Measurements from ENCODE around the gene MFAP4.

The MFAP4 gene

DNA sequence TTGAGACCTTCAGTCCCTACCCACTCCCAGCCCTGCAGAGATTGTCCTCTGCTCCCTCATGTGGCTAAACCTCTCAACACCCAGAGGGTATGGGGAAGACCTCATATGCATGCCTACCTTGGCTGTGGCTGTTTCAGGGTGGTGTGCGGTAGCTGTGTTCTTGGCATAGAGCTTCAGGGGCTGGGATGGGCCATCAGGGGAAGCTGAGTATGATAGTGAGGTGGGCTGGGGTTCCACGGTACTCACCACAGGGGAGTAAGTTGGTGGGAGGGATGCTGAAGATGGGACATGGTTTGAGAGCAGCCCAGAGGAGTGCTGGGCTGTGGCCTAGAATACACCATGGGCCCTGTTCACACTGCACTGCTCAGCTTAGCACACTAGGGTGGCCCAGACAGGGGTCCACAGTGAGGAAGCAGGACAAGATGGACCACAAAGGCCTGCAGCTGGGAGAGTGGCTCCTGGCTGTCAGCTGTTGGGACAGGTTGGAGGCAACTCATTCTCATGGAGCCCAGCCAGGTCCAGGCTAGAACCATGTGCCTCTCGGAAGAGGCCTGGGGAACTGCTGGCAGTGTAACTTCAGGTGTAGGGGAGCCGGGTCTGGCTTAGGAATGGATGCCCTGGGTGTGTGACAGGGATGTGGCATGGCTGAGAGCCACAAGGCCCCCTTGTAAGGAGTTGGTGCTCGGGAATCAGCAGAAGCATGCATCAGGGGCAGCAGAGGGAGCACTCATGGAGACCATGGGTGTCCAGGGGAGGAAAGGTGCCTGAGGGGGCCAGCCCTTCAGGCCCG lies 3.1 kb downstream of the MFAP4 start:
- DNase-seq = peak; percentile 57

DNA sequence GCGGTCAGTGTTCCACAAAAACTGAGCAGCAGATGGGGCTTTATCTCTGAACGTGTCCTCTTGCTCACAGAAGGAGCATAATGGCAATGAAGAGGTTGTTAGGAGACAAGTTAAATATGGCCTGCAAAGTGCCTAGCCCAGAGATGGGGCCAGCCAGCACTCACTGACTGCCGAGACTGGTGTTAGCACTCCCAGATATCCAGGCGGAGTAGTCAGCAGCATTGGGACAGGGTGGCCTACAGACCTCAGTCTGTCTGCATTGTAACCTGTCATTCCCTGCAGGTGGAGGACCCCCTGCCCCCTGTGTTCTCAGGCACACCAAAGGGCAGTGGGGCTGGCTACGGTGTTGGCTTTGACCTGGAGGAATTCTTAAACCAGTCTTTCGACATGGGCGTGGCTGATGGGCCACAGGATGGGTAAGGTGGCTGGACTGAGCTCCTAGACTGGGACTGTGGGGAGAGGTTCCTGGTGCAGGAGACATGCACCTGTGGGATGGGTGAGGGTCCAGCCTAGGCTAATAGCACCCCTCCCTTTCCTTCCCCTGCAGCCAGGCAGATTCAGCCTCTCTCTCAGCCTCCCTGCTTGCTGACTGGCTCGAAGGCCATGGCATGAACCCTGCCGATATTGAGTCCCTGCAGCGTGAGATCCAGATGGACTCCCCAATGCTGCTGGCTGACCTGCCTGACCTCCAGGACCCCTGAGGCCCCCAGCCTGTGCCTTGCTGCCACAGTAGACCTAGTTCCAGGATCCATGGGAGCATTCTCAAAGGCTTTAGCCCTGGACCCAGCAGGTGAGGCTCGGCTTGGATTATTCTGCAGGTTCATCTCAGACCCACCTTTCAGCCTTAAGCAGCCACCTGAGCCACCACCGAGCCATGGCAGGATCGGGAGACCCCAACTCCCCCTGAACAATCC lies 4.2 kb downstream of the MFAP4 start:
- peak; percentile 19 for DNase-seq

DNA sequence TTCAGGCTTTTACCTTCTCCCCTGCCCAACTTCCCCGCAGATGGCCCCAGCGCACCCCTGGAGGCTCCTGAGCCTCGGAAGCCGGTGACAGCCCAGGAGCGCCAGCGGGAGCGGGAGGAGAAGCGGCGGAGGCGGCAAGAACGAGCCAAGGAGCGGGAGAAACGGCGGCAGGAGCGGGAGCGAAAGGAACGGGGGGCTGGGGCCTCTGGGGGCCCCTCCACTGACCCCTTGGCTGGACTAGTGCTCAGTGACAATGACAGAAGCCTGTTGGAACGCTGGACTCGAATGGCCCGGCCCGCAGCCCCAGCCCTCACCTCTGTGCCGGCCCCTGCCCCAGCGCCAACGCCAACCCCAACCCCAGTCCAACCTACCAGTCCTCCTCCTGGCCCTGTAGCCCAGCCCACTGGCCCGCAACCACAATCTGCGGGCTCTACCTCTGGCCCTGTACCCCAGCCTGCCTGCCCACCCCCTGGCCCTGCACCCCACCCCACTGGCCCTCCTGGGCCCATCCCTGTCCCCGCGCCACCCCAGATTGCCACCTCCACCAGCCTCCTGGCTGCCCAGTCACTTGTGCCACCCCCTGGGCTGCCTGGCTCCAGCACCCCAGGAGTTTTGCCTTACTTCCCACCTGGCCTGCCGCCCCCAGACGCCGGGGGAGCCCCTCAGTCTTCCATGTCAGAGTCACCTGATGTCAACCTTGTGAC lies 5.1 kb downstream of the MFAP4 start:
- peak; percentile 24 for DNase-seq

DNA sequence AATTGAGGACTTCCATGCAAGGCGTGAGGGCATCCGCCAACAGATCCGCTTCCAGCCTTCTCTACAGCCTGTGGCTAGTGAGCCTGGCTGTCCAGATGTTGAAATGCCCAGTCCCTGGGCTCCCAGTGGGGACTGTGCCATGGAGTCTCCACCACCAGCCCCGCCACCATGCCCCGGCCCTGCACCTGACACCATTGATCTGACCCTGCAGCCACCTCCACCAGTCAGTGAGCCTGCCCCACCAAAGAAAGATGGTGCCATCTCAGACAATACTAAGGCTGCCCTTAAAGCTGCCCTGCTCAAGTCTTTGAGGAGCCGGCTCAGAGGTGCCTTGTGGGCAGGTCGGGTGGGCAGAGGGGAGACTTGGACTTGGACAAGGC lies 5.6 kb downstream of the MFAP4 start:
- DNase-seq = peak; percentile 18

DNA sequence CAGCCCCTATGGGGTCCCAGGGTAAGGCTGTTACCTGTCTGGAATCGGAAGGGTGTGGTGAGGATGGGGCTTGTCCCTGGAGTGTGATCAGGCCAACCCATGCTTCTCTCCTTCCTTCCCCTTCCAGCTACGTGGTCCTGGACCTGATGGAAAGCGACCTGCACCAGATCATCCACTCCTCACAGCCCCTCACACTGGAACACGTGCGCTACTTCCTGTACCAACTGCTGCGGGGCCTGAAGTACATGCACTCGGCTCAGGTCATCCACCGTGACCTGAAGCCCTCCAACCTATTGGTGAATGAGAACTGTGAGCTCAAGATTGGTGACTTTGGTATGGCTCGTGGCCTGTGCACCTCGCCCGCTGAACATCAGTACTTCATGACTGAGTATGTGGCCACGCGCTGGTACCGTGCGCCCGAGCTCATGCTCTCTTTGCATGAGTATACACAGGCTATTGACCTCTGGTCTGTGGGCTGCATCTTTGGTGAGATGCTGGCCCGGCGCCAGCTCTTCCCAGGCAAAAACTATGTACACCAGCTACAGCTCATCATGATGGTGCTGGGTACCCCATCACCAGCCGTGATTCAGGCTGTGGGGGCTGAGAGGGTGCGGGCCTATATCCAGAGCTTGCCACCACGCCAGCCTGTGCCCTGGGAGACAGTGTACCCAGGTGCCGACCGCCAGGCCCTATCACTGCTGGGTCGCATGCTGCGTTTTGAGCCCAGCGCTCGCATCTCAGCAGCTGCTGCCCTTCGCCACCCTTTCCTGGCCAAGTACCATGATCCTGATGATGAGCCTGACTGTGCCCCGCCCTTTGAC lies 6.3 kb downstream of the MFAP4 start:
- DNase-seq = peak; percentile 33

DNA sequence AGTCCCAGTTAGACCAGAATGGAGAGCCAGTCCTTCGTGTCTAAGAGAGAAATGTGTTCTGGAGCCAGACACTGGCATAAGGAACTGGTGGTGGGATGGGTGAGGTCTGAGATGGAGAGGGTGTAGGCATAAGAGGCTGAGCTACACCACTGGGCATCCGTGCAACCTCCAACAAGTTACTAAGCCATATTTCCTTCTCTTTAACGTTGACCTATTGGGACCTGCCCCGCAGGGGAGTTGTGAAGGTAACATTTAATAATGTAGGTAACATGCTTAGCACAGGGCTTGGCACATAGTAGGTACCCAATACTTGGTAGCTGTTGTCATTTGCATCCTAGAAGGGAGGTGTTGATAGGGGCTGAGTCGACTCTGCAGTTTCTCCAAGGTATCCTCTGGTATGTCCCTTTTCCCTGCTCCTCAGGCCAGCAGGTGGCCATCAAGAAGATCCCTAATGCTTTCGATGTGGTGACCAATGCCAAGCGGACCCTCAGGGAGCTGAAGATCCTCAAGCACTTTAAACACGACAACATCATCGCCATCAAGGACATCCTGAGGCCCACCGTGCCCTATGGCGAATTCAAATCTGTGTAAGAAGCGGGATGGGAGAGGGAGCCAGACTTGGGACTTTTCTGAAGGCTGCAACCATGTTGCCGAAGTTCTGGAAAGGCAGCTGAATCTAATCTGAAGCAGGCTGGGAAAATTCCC lies 7.5 kb downstream of the MFAP4 start:
- peak; percentile 18 for DNase-seq

DNA sequence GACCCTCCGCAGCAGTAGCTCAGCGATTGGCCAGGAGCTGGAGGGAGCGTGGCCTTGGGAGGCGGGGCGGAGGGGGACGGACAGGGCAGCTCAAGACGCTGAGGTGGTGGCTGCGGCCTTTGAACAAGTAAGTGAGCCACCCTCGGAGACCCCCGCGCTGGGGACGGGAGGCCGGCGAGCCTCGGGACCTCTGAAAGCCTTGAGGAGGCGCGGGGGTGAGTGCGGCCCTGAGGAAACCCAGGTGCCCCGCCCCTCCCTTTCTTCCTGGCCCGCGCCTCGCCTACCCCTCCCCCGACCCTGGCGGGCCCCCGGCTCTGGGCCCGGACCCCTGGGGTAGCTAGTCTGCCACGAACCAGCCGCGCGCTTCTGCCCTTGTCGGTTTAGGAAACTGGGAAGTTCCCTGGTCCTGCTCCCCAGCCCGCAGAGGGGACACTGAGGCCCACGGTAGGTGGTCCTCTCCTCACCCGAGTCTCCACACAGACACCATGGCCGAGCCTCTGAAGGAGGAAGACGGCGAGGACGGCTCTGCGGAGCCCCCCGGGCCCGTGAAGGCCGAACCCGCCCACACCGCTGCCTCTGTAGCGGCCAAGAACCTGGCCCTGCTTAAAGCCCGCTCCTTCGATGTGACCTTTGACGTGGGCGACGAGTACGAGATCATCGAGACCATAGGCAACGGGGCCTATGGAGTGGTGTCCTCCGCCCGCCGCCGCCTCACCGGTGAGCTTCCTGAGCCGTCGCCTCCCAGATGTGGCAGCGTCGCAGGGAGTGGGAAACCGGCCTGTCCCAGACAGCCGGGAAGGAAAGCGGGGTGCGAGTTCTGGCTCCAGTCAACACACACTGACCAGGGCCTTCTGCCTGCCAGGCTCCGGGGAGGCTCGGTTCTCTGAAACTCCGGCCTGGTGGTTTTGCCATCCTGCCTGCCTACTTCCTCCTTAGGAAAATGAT lies 8.3 kb downstream of the MFAP4 start, which contains the start of gene MAPK7:
Gene MAPK7, plus strand, starts transcription at position 83 of the 945 bp plus-strand sequence. Its CDS starts 403 bp downstream, at position 486.
- DNase-seq = peak; percentile 38

DNA sequence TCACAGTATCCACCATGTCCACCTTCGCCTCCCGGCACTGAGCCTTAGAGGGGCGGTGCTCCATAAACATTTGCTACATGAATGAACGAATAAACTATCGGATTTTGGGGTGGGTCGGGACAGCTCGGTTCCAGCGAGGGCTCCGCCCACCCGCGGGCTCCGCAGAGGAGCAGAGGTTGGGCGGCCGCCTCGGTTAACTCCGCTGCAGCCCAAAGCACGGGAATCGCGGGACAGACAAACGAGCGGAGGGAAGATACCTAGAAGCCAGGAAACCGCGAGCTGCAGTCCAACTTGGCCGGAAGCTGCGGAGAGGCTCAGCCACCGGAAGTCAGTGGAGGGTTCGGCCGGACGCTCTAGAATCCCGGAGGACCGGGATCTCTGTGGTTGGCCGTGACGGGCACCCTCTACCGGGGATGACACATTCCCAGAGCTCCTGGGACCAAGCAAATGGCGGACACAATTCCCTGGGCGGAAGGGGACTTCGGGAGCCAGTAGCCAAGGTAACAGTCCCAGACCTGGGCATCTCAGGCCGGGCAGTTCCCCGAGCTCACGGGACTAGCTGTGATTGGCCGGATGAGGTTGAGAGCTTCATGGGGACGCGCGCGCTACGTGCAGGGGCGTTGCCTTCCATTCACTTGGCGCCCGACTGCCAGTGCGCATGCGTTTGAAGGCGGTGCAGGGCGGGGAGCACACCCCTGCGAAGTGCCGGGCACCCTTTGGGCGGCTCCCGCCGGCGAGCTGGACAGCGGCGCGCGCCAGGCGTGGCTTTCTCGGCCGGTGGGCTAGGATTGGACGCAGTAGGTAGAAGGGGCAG lies 9.2 kb downstream of the MFAP4 start:
- peak; percentile 100 for DNase-seq

DNA sequence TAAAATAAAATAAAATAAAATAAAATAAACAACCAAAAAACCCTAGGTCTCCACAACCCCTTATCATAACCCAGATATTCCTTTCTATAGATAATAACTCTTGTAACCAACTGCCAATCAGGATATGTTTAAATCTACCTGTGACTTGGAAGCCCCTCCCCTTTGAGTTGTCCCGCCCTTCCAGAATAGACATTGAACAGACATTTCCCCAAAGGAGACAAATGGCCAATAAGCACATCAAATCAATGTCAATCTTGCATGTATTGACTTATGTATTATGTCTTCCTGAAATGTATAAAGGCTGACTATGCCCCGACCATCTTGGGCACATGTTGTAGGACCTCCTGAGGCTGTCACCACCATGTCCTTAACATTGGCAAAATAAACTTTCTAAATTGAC lies 10.2 kb downstream of the MFAP4 start:
- no peak for DNase-seq

DNA sequence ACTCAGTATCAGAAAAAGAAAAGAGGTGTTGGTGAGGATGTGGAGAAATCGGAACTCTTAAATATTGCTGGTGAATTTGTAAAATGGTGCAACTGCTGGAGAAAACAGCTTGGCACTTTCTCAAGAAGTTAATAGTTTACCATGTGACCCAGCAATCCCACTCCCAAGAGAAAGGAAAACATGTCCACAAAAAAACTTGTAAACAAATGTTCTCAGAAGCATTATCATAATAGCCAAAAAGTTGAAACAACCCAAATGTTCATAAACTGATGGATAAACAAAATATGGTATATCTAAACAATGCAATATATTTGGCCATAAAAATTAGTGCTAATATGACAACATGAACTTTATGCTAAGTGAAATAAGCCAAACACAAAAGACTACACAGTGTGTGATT lies 11.3 kb downstream of the MFAP4 start:
- DNase-seq = no peak

DNA sequence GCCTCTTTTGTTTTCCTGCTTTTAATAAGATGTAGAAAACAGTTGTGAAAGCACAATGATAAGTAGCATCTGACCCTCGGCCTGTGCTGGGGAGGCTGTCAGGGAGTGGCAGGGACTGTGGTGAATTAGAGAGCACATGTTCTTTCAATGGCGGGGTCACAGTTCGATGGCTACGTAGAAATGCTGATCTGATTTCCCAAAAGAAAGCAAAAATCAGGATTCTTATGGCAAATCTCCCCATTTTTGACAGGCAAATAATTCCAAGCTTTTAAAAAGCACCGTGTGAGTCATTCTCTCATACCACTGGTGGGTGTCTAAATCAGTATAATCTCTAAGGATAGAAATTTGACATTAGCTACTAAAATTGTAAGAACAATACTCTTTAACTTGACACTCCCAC lies 12.9 kb downstream of the MFAP4 start:
- no peak for DNase-seq

DNA sequence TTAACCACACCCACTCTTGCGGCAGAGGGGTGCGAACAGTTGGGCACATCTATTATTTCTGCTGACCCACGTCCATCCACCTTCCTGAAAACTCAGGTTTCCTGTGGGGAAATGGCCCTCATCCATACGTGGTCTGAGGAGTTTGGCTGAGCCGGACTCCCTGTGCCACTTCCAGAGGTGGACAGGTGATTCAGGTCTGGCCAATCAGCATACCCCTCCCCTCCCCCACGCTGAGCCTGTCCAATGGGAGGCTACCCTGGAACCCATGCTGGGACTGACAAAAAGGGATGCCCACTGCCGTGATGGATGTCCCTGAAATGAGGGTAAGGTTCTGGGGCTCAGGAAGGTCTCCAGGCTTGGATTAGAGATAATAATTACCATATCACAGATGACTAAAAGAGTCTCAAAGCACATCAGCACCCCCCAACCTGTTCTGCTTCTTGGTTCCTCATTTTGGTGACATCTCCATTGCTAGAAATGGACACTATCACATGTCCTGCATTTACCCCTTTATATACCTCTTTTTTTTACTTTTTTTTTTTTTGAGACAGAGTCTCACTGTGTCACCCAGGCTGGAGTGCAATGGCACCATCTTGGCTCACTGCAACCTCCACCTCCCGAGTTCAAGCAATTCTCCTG lies 14.0 kb downstream of the MFAP4 start:
- DNase-seq = peak; percentile 16

DNA sequence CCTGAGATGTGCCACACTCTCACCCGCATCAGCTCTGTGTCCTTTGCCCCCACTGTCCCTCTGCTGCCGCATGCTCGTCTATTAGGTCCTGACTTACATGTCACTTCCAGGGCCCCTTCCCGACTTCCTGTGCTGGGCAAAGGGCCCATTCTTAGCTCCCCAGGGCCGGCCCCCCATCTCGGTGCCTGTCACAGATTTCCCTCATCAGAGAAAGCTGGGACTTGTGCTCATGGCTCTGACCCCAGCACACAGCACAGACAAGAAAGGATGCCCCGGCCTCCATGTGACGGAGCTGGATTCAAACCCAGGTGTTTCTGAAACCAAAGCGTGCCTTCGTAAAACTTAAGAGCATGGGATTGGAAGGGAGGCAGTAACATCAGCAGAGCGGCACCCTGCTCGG lies 14.6 kb downstream of the MFAP4 start:
- peak; percentile 15 for DNase-seq

DNA sequence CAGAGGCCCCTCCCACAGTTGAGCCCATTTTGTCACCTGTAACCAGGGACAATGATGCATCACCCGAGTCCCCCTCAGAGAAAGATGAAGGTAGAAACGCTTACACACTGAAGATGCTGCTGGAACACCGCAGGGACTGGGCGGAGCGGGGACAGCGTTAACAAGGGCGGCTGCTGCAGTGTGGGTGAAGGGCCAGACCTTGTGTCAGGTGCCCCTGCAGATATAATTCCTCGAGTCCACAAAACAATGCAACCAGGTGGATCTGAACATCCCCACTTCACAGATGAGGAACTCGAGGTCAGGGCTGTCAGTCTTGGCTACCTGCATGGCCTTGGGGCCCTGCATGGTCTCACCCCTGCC lies 15.0 kb downstream of the MFAP4 start:
- peak; percentile 11 for DNase-seq

DNA sequence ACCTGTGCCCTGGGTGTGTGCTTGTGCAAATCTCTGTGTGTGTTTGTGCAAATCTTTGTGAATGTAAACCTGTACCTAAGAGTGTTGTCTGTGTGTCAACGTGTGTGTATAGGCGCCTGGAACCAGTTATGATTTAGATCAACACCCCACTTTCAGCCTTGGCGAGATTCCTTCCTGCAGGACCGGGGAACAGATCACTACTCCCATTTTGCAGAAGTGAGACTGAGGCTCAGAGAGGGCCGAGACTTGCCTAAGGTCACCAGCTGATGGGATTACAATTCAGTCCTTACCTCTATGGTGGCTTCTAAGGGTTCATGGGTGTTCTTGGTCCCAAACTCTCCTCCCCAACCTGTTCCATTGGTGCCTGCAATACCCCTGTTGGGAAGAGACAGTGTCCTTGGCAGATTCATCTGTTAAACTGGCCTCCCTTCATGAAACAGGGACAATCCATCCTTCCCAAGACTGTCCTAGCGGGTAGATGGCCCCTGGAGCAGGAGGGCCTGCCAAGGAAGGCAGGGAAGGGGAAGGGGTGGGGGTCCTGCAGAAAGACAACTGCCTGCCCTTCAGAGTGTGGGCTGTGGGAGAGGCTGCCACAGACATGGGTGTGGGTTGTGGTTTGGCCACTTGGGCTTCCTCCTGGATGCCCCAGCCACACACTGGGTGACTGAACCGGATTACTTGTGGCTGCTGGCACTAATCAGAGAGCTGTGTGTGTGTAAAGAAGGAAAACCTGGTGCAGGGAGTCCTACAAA lies 15.6 kb downstream of the MFAP4 start:
- DNase-seq = peak; percentile 17

DNA sequence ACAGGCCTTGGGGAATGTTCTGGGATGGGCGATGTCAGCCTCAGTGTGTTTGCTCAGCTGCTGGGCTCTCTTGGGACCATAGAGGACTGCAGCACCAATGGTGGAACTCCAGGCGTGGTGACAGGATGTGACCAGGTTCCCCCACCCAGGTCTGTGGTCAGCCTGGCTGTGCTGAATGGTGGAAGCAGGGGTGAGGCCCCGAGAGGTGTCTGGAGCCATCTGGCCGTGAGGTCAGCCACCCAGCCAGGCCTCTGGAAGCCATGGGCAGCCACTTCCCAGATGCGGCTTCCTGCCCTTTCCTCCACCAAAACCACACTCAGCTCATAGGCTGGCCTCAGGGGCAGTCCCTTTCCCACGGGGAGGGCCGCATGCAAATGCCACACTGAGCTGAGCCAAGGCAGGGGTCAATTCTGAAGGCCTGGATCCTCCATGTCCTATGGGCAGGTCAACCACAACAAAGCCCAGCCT lies 16.5 kb downstream of the MFAP4 start:
- DNase-seq = peak; percentile 54

DNA sequence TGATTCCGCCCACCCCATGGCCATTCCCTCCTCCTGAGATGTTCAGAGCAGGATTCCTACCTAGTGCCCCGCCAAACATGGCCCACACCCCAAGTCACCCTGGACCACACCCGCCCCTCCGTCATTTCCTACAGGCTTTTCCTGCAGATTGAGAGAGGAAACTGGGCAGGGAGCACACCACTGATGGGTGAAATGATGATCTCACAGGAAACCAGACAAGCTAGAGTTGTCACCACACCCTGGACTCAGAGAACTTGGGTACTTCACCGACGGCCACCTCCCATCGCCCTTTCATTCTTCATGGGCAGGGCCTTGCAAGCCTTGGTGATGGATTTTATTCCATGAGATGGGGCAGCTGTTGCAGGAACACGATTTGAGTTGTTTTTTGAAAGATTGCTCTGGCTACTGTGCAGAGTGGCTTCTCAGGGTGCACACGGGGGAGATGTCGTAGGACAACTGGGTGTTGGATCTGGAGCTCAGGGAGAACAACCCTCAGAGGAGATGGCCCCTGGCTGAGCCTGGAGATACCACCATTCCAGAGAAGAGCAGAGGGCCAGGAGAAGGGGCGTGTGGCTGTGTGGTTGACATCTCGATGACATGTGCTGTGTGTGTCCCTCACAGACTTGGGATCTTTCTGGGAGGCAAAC lies 17.0 kb downstream of the MFAP4 start:
- peak; percentile 21 for DNase-seq

All from right hindlimb (tissue), 1 donor.